T-cell (primary cell): Measurements from ENCODE around the gene TBX15. TPM values are rescaled to one million over a fixed set of nuclear protein-coding genes. Genes with fewer than 3 reads are reported as not detected.

Experiments used
- ATAC-seq, 4 experiments: fragments of 200-7000 bp in 3 of 4; fragments of 150-1000 bp in 1 of 4; cut with Tn5 transposase; replicated peaks in 1 of 4; 1 replicate in 3 of 4; 2 replicates in 1 of 4; pipeline ENCODE4 v1.10.0; 2021; ENCODE audit warnings: moderate library complexity in 3 of 4, mild to moderate bottlenecking in 2 of 4, moderate number of reproducible peaks in 1 of 4
- CTCF ChIA-PET, 2 donors: fragments of 300-600 bp; sonication (Branson Sonifier 250); formaldehyde crosslinking; loops; one replicate each; lab custom pipeline; 2022; ENCODE audit warnings: antibody characterized with exemption in 2 of 2; lab: Charles Lee
- POLR2A ChIA-PET, 2 donors: fragments of 300-600 bp; sonication (Branson Sonifier 250); formaldehyde crosslinking; loops; one replicate each; lab custom pipeline; 2022; ENCODE audit warnings: antibody characterized with exemption in 2 of 2; lab: Charles Lee
- DNase-seq, 35 experiments: peaks; one replicate each; pipeline versions ENCODE4 v3.0.0 to v3.0.0-alpha.2; 2013 to 2023
- H3K27ac ChIP-seq: one replicate; pipeline ENCODE4 v1.5.1; 2013; ENCODE audit warnings: low read length
- H3K27me3 ChIP-seq, 2 experiments: replicated peaks in 1 of 2; 1 replicate in 1 of 2; 2 replicates in 1 of 2; pipeline versions ENCODE4 v1.6.1 to v1.7.0; 2013; ENCODE audit warnings: low read length in 1 of 2, mixed read lengths in 1 of 2; ENCODE audit not compliant: control insufficient read depth in 2 of 2, insufficient read depth in 2 of 2; ENCODE audit errors: extremely low read depth in 1 of 2
- H3K36me3 ChIP-seq, 2 donors: 1 replicate in 1 of 2; 2 replicates in 1 of 2; pipeline versions ENCODE4 v1.6.1 to v1.7.0; 2013; ENCODE audit warnings: low read length in 1 of 2; ENCODE audit not compliant: control insufficient read depth in 2 of 2, insufficient read depth in 1 of 2; ENCODE audit errors: extremely low read depth in 1 of 2
- H3K4me1 ChIP-seq, 2 experiments: 1 replicate in 1 of 2; 2 replicates in 1 of 2; pipeline versions ENCODE4 v1.6.1 to v1.7.0; 2013; ENCODE audit warnings: low read length in 2 of 2, mixed read lengths in 1 of 2; ENCODE audit not compliant: insufficient read depth in 2 of 2, control insufficient read depth in 1 of 2; ENCODE audit errors: extremely low read depth in 1 of 2
- H3K4me3 ChIP-seq, 2 donors: 1 replicate in 1 of 2; 2 replicates in 1 of 2; pipeline versions ENCODE4 v1.5.1 to v1.7.0; 2013; ENCODE audit warnings: mild to moderate bottlenecking in 2 of 2, low read length in 1 of 2, moderate library complexity in 1 of 2; ENCODE audit not compliant: control insufficient read depth in 1 of 2; ENCODE audit errors: extremely low read depth in 1 of 2
- H3K9me3 ChIP-seq: 2 replicates; pipeline ENCODE4 v1.7.0; 2013
- H3K27ac Mint-ChIP-seq, 2 donors: one replicate each; pipeline ENCODE4 v1.8.0; 2020 to 2021; ENCODE audit warnings: mild to moderate bottlenecking in 2 of 2, mixed read lengths in 2 of 2
- H3K27me3 Mint-ChIP-seq, 2 donors: one replicate each; pipeline ENCODE4 v1.8.0; 2021 to 2022; ENCODE audit warnings: mixed read lengths in 2 of 2
- H3K36me3 Mint-ChIP-seq: one replicate; pipeline ENCODE4 v1.8.0; 2021; ENCODE audit warnings: mixed read lengths
- H3K4me1 Mint-ChIP-seq, 3 donors: one replicate each; pipeline ENCODE4 v1.8.0; 2020 to 2022; ENCODE audit warnings: mixed read lengths in 3 of 3, mild to moderate bottlenecking in 1 of 3
- H3K4me3 Mint-ChIP-seq, 3 donors: one replicate each; pipeline ENCODE4 v1.8.0; 2020 to 2022; ENCODE audit warnings: mild to moderate bottlenecking in 3 of 3, mixed read lengths in 3 of 3, moderate library complexity in 3 of 3
- H3K9me3 Mint-ChIP-seq, 3 donors: one replicate each; pipeline ENCODE4 v1.8.0; 2020 to 2022; ENCODE audit warnings: mixed read lengths in 3 of 3
- WGBS: methylation state at CpG from one replicate; pipeline ENCODE4 v1.1.5; 2013; ENCODE audit warnings: missing lambda C conversion rate; ENCODE audit not compliant: insufficient coverage; 5-methylcytosine and 5-hydroxymethylcytosine counted together
- total RNA-seq, 35 experiments: library from RNA in 6 of 35; stranded (reverse) in 6 of 35; fragments of 120-200 nt in 1 of 35; gene quantifications; one replicate each; pipeline versions ENCODE4 v1.2.1 to v1.2.4 and lab custom pipeline; 2013 to 2026

TBX15 gene
- total RNA-seq, 5 donors from 2014 or later (not counting 1 experiment from before 2014, with no cell fraction given): 0.12 TPM; not detected in 4

GRCh38 chr1:118881751-118882150 is 106.4 kb downstream of the TBX15 start:
- Histone ChIP-seq H3K4me3 (no peak overlapping the region), H3K36me3 (no peaks in the 10 kb centered on the region), H3K4me1 (no peaks in the 10 kb centered on the region), H3K27me3 (no peaks in the 10 kb centered on the region), H3K27ac (no peak overlapping the region), H3K9me3 (no peaks in the 10 kb centered on the region)
- CTCF ChIA-PET: interaction anchor here in 1 of 2 donors (0.5 kb wide), 1 partner anchor 11 kb away, joined by 3 read pairs; no protein-coding TSS in a partner anchor
- Mint-ChIP-seq H3K27ac (no peak overlapping the region), H3K27me3 (peaks cover 0 to 9% of the 10 kb centered on the region in 2 donors), H3K4me1 (no peaks in the 10 kb centered on the region), H3K4me3 (no peak overlapping the region), H3K9me3 (peaks cover 0 to 6% (median 2%) of the 10 kb centered on the region in 3 donors), H3K36me3 (no peaks in the 10 kb centered on the region)
- no CpG with 5 or more reads among the region's 2 CpGs for WGBS
- POLR2A ChIA-PET: no interaction called here
- no peak for DNase-seq
- no peak for ATAC-seq

- Histone ChIP-seq H3K4me1 (no peaks in the 10 kb centered on the region), H3K27ac (no peak overlapping the region), H3K27me3 (no peaks in the 10 kb centered on the region), H3K9me3 (no peaks in the 10 kb centered on the region), H3K4me3 (no peak overlapping the region), H3K36me3 (no peaks in the 10 kb centered on the region)
- Mint-ChIP-seq H3K36me3 (no peaks in the 10 kb centered on the region), H3K4me3 (no peak overlapping the region), H3K27ac (no peak overlapping the region), H3K4me1 (no peaks in the 10 kb centered on the region), H3K9me3 (peaks cover 0 to 7% (median 0%) of the 10 kb centered on the region in 3 donors), H3K27me3 (no peaks in the 10 kb centered on the region)
- ChIA-PET POLR2A (no interaction called here), CTCF (no interaction called here)
- ATAC-seq (no peak), DNase-seq (no peak)
- WGBS: 50% methylated on average over 3 of the region's 4 CpGs
These were observed 109.5 kb downstream of the TBX15 start for GRCh38 chr1:118878661-118879060.

GRCh38 chr1:118877668-118878396 is 110.3 kb downstream of the TBX15 start:
- no peaks in the 10 kb centered on the region for H3K4me1 Mint-ChIP-seq
- H3K27ac Mint-ChIP-seq: no peak overlapping the region
- no peak for DNase-seq
- no peaks in the 10 kb centered on the region for H3K9me3 ChIP-seq
- H3K27ac ChIP-seq: no peak overlapping the region
- H3K27me3 Mint-ChIP-seq: no peaks in the 10 kb centered on the region
- H3K4me1 ChIP-seq: no peaks in the 10 kb centered on the region
- H3K27me3 ChIP-seq: no peaks in the 10 kb centered on the region
- no CpG with 5 or more reads among the region's 3 CpGs for WGBS
- H3K9me3 Mint-ChIP-seq: peaks cover 0 to 5% (median 0%) of the 10 kb centered on the region in 3 donors
- H3K36me3 ChIP-seq: no peaks in the 10 kb centered on the region
- no peak for ATAC-seq
- no peaks in the 10 kb centered on the region for H3K36me3 Mint-ChIP-seq
- POLR2A ChIA-PET: no interaction called here
- CTCF ChIA-PET: no interaction called here
- no peak overlapping the region for H3K4me3 ChIP-seq
- H3K4me3 Mint-ChIP-seq: no peak overlapping the region

- 75% methylated on average over 3 of the region's 7 CpGs for WGBS
- no peaks in the 10 kb centered on the region for H3K4me1 Mint-ChIP-seq
- peaks cover 0 to 13% (median 0%) of the 10 kb centered on the region in 3 donors for H3K9me3 Mint-ChIP-seq
- ChIA-PET POLR2A (no interaction called here), CTCF (no interaction called here)
- H3K27ac ChIP-seq: no peak overlapping the region
- no peaks in the 10 kb centered on the region for H3K27me3 ChIP-seq
- no peak overlapping the region for H3K4me3 ChIP-seq
- H3K36me3 Mint-ChIP-seq: no peaks in the 10 kb centered on the region
- H3K4me3 Mint-ChIP-seq: no peak overlapping the region
- no peaks in the 10 kb centered on the region for H3K36me3 ChIP-seq
- no peak for DNase-seq
- no peaks in the 10 kb centered on the region for H3K9me3 ChIP-seq
- no peaks in the 10 kb centered on the region for H3K27me3 Mint-ChIP-seq
- no peak overlapping the region for H3K27ac Mint-ChIP-seq
- H3K4me1 ChIP-seq: no peaks in the 10 kb centered on the region
- no peak for ATAC-seq
These were observed 116.5 kb downstream of the TBX15 start for GRCh38 chr1:118871582-118872171.

- Mint-ChIP-seq H3K4me1 (no peaks in the 10 kb centered on the region), H3K27me3 (no peaks in the 10 kb centered on the region), H3K36me3 (no peaks in the 10 kb centered on the region), H3K4me3 (no peak overlapping the region), H3K27ac (no peak overlapping the region), H3K9me3 (peaks cover 0 to 8% (median 3%) of the 10 kb centered on the region in 3 donors)
- ChIA-PET CTCF (no interaction called here), POLR2A (no interaction called here)
- H3K4me3 ChIP-seq: no peak overlapping the region
- ATAC-seq (no peak), DNase-seq (no peak)
- H3K9me3 ChIP-seq: no peaks in the 10 kb centered on the region
- H3K27me3 ChIP-seq: no peaks in the 10 kb centered on the region
- H3K27ac ChIP-seq: no peak overlapping the region
- H3K4me1 ChIP-seq: no peaks in the 10 kb centered on the region
- H3K36me3 ChIP-seq: no peaks in the 10 kb centered on the region
- WGBS: no CpG with 5 or more reads among the region's 2 CpGs
These were observed 119.8 kb downstream of the TBX15 start for GRCh38 chr1:118868387-118868786.

GRCh38 chr1:118866330-118866729 is 121.8 kb downstream of the TBX15 start:
- ChIA-PET CTCF (no interaction called here), POLR2A (no interaction called here)
- H3K27me3 ChIP-seq: no peaks in the 10 kb centered on the region
- no peaks in the 10 kb centered on the region for H3K36me3 ChIP-seq
- no peak overlapping the region for H3K4me3 ChIP-seq
- no peak overlapping the region for H3K4me3 Mint-ChIP-seq
- no peaks in the 10 kb centered on the region for H3K36me3 Mint-ChIP-seq
- no peak for DNase-seq
- no peaks in the 10 kb centered on the region for H3K4me1 ChIP-seq
- H3K27me3 Mint-ChIP-seq: no peaks in the 10 kb centered on the region
- no peak for ATAC-seq
- H3K4me1 Mint-ChIP-seq: no peaks in the 10 kb centered on the region
- no peak overlapping the region for H3K27ac Mint-ChIP-seq
- no peak overlapping the region for H3K27ac ChIP-seq
- WGBS: 83% methylated on average over 2 of the region's 6 CpGs
- no peaks in the 10 kb centered on the region for H3K9me3 ChIP-seq
- peaks cover 0 to 13% (median 3%) of the 10 kb centered on the region in 3 donors for H3K9me3 Mint-ChIP-seq
